Astrocyte (in vitro differentiated cells and primary cell): ENCODE measurements around the gene SPRED2.

Experiments used
- CTCF ChIP-seq: IDR thresholded peaks from 2 replicates; pipeline ENCODE4 v1.5.1; 2011; ENCODE audit warnings: low read depth, mild to moderate bottlenecking, inconsistent platforms, low read length, moderate library complexity; ENCODE audit not compliant: insufficient read depth
- EZH2 ChIP-seq: IDR thresholded peaks from 2 replicates; pipeline ENCODE4 v1.6.1; 2012; ENCODE audit warnings: mild to moderate bottlenecking, low read length, inconsistent platforms; ENCODE audit not compliant: insufficient read depth

DNA sequence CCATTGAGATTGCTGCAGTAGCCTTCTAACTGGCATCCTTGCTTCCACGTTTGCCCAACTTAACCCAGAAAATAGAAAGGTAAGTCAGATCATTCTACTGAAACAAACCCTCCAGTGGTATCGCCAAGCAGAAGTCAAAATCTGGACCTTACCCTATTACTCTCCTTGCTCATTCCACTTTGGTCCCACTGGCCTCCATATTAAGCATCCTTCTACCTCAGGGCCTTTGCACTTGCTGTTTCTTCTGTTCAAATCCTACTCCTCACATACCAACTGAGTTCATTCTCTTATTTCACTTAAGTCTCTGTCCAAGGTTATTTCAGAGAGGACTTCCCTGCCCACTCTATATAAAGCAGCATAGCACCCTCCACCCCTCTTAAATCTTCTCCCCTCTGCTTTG is 84.5 kb downstream of the SPRED2 start:
- TF ChIP-seq CTCF: no peak
- TF ChIP-seq EZH2: no peak
